ENCODE data around the gene BTBD19.

Gene BTBD19

DNA sequence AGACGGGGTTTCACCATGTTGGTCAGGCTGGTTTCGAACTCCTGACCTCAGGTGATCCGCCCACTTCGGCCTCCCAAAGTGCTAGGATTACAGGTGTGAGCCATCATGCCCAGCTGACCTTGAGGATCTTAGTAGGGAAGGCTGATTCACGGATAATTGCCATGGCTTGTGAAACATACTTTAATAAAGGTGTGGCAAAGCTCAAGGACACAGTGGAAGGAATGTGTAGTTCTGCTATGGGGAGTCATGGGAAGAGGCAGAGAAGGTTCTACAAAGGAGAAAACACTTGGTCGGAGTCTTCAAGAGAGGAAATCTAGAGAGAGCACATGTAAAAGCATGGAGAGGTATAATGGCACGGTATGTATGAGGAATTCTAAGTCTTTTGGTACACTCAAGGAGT is 47.4 kb downstream of the BTBD19 start:
- no peak for DNase-seq (ENCODE audit: low spot score)

DNA sequence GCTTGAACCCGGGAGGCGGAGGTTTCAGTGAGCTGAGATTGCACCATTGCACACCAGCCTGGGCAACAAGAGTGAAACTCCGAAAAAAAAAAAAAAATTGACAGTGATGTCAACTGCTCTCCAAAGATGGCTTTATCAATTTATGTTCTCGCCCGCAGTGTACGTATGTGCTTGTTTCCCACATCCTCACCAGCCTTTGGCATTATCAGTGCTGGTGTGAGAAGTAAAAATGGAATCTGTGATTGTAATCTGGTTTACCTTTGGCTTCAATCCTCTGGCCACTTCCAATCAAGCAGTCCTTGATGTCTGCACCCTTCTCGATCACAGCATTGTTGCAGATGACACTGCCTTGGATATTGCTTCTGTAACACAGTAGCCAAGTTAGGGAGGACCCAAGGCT is 49.1 kb downstream of the BTBD19 start:
- DNase-seq (ENCODE audit: low spot score), result no peak

DNA sequence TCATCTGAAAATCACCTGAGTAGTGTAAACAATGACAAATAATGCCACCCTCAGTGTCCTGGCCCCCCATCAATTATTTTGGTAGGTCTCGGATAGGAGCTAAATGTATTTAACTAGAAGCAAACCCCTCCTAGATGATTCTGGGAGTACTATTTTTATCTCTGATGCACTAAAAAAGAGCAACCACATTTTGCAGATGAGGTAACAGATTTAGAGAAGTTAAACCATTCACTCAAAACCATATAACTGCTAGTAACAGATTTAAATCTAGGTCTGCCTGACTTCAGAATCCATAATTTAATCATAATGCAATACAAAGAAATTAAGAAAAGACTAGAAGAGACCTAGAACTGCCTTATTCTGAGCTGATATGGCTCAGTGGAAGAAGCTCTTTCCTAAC is 52.0 kb downstream of the BTBD19 start:
- no peak for DNase-seq (ENCODE audit: low spot score)

DNA sequence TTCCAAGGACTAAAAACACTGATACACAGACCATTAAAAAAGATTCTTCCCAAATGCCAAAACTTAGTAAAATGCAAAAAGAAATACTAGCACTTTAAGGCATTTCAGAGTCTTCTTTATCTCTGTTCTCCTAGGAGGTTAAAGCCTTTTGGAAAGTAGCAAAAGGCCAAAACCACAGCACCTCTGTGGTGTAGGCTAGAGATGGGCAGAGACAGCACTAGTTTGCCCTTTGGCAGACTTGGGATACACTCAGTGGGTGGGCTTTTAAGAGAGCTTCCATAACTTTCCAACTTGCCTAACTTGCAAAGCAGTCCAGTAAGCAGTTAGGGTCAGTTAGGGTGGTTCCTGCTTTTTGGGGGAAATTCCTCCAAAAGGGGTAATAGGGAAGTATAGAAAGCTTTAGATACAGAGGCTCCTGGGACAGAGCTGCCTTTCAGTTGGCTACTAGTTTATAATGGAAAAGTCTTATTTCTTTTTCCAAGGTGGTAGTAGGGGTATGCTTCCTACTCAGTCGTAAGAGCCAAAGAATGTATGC is 52.6 kb downstream of the BTBD19 start:
- DNase-seq (ENCODE audit: low spot score), result no peak

DNA sequence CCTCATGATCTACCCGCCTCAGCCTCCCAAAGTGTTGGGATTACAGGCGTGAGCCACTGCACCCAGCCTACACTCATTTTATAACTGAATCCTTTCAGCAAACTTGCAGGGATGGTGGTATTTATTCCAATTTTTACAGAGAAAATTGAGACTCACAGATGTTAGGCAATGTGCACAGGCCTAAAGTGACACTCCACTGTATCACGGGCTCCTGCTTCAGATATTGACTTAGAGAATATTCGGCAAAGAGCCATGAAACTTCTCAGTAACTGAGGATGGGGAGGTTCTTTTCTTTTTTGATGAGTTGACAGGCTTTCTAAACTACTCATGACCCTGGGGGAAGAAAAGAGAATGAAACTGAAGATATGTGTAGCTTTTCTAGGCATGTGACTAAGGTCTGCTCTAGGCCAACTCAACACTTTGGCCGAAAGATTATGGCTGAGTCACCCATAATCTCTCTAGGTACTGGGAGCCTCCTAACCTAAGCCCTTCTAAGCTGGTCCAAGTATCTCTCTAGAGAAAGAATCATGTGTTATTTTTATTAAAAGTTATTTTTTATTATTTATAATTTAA is 54.6 kb downstream of the BTBD19 start:
- no peak for DNase-seq (ENCODE audit: low spot score)
